ENCODE results near the gene TIGD3. TPM values are rescaled to one million over a fixed set of nuclear protein-coding genes. Genes with fewer than 3 reads are reported as not detected.

Gene TIGD3
- total RNA-seq, 1 experiment from 2014 or later: 0.11 TPM

DNA sequence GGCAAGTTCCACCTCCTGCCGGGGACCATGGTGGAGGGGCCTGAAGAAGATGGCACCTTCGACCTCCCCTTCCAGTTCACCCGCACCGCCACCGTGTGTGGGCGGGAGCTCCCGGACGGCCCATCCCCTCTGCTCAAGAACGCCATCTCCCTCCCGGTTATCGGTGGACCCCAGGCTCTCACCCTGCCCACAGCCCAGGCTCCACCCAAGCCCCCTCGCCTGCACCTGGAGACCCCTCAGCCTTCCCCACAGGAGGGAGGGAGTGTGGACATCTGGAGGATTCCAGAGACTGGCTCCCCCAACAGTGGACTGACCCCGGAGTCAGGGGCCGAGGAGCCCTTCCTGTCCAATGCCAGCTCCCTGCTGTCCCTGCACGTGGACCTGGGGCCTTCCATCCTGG lies 33.5 kb upstream of the TIGD3 start:
- DNase-seq: no peak

DNA sequence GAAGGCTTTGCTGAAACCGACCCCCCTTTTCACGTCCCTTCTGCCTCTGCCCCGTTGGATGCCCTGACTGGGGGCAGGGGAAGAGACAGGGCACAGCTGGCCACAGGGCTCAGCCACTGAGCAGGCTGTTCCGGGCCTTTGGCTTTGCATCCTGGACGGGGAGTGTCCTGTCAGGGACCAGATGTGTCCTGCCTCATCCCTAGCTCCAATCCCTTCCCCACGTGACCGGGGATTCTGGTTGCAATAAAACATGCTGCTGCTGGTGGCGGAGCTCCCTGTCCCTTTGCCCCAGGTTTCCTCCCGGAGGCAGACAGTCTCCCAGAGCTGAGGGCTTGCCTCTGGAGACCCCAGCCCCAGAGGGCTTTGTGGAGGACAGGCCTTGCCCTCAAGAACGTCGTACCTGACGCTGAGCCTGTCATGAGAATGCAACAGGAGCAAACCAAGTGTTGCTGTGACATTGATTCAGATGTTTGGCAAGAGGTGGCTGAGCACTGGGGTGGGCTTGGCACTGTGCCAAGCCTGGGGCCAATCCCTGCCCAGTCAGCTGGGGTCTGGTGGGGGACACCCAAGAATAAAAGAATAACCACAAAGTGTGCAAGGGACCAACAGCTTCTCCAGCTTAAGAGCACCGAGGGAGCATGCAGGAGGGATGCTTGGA lies 32.6 kb upstream of the TIGD3 start:
- Histone ChIP-seq H3K9me2 (replicated peaks; ENCODE audit: insufficient read depth, low read length) (no peaks in the 10 kb centered on the region), H3K4me2 (ENCODE audit: low read depth, low read length, poor library complexity, severe bottlenecking) (no peak overlapping the region), H3K27ac (ENCODE audit: low read length) (no peak overlapping the region), H2AFZ (ENCODE audit: low read length) (no peak overlapping the region), H3K9me3 (ENCODE audit: low read length) (no peaks in the 10 kb centered on the region), H3K27me3 (ENCODE audit: low read length) (no peaks in the 10 kb centered on the region), H3K79me2 (ENCODE audit: low read length) (no peaks in the 10 kb centered on the region), H3K4me1 (ENCODE audit: low read length) (peaks cover 5% of the 10 kb centered on the region), H4K20me1 (ENCODE audit: insufficient read depth, low read depth, low read length) (peaks cover 1% of the 10 kb centered on the region; the same call in 1 of the 2 replicates), H3K9ac (ENCODE audit: low read length) (no peak overlapping the region), H3K4me3 (ENCODE audit: low read length) (no peak overlapping the region), H3K36me3 (ENCODE audit: insufficient read depth, low read length) (no peaks in the 10 kb centered on the region)
- peak; percentile 40 for DNase-seq

More for the DNA sequence above, 33.5 kb upstream of the TIGD3 start:
- Histone ChIP-seq H3K36me3 (ENCODE audit: insufficient read depth, low read length) (no peaks in the 10 kb centered on the region), H3K9me2 (replicated peaks; ENCODE audit: insufficient read depth, low read length) (no peaks in the 10 kb centered on the region), H3K9ac (ENCODE audit: low read length) (no peak overlapping the region), H3K27ac (ENCODE audit: low read length) (no peak overlapping the region), H3K4me2 (ENCODE audit: low read depth, low read length, poor library complexity, severe bottlenecking) (no peak overlapping the region), H3K27me3 (ENCODE audit: low read length) (no peaks in the 10 kb centered on the region), H3K79me2 (ENCODE audit: low read length) (no peaks in the 10 kb centered on the region), H3K4me3 (ENCODE audit: low read length) (no peak overlapping the region), H3K9me3 (ENCODE audit: low read length) (no peaks in the 10 kb centered on the region), H3K4me1 (ENCODE audit: low read length) (peaks cover 5% of the 10 kb centered on the region), H2AFZ (ENCODE audit: low read length) (no peak overlapping the region), H4K20me1 (ENCODE audit: insufficient read depth, low read depth, low read length) (peaks cover 10% of the 10 kb centered on the region; the same call in 1 of the 2 replicates)

DNA sequence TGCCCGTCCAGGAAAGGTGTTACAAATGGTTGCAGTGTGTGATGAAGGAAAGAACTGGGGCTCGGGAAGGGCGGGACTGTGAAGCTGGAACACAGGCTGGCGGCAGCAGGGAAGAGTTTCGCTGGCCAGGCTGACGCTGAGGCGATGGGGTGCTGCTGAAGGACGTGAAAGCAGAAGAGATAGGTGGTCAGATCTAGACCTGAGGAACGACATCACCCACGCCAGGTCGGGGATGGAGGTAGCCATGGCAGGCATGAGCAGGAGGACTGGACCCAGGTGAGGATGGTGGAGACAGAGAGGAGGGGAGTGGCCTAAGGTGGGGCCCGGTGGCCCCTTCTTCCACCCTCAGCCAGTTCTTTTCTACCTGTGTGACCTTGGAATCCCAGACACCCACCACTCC lies 30.7 kb upstream of the TIGD3 start:
- Histone ChIP-seq H3K9me2 (replicated peaks; ENCODE audit: insufficient read depth, low read length) (no peaks in the 10 kb centered on the region), H3K9ac (ENCODE audit: low read length) (no peak overlapping the region), H3K4me1 (ENCODE audit: low read length) (no peaks in the 10 kb centered on the region), H4K20me1 (ENCODE audit: insufficient read depth, low read depth, low read length) (no peaks in the 10 kb centered on the region), H3K9me3 (ENCODE audit: low read length) (no peaks in the 10 kb centered on the region), H2AFZ (ENCODE audit: low read length) (no peak overlapping the region), H3K36me3 (ENCODE audit: insufficient read depth, low read length) (no peaks in the 10 kb centered on the region), H3K27ac (ENCODE audit: low read length) (no peak overlapping the region), H3K79me2 (ENCODE audit: low read length) (no peaks in the 10 kb centered on the region), H3K4me3 (ENCODE audit: low read length) (no peak overlapping the region), H3K27me3 (ENCODE audit: low read length) (no peaks in the 10 kb centered on the region), H3K4me2 (ENCODE audit: low read depth, low read length, poor library complexity, severe bottlenecking) (no peak overlapping the region)
- DNase-seq: peak; percentile 37

DNA sequence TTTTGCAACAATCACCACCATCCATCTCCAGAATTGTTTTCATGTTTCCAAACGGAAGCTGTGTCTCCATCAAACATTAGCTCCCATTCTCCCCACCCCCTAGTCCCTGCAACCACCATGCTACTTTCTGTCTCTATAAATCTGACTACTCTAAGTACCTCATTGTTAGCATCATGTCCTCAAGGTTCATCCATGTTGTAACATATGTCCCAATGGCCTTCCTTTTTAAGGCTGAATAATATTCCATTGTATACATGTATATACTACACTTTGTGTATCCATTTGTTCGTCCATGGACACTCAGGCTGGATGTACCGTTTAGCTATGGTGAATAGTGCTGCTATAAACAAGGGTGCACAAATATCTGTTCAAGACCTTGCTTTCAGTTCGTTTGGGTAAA lies 29.1 kb upstream of the TIGD3 start:
- H3K9me2 ChIP-seq (replicated peaks; ENCODE audit: insufficient read depth, low read length): no peaks in the 10 kb centered on the region
- H3K4me3 ChIP-seq (ENCODE audit: low read length): no peak overlapping the region
- no peaks in the 10 kb centered on the region for H3K27me3 ChIP-seq (ENCODE audit: low read length)
- DNase-seq: no peak
- H3K4me1 ChIP-seq (ENCODE audit: low read length): peaks cover 16% of the 10 kb centered on the region
- H3K36me3 ChIP-seq (ENCODE audit: insufficient read depth, low read length): no peaks in the 10 kb centered on the region
- H2AFZ ChIP-seq (ENCODE audit: low read length): no peak overlapping the region
- H3K9ac ChIP-seq (ENCODE audit: low read length): no peak overlapping the region
- no peak overlapping the region for H3K27ac ChIP-seq (ENCODE audit: low read length)
- no peaks in the 10 kb centered on the region for H3K9me3 ChIP-seq (ENCODE audit: low read length)
- no peaks in the 10 kb centered on the region for H3K79me2 ChIP-seq (ENCODE audit: low read length)
- no peaks in the 10 kb centered on the region for H4K20me1 ChIP-seq (ENCODE audit: insufficient read depth, low read depth, low read length)
- H3K4me2 ChIP-seq (ENCODE audit: low read depth, low read length, poor library complexity, severe bottlenecking): no peak overlapping the region

DNA sequence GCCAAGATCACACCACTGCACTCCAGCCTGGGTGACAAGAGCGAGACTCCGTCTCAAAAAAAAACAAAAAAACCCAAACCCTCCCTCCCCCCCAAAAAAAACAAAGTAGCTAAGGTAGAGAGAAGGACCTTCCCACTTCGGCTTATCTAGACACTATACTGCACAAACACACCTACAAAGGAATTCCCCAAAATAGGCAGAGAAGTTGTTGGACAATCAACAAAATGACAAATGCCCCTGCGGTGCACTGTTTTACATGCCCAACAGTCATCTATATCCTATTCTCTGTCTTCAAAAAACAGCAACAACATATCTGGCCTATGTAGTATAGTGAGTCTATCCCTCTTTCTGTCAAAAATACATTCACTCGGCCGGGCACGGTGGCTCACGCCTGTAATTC lies 27.5 kb upstream of the TIGD3 start:
- no peak overlapping the region for H3K9ac ChIP-seq (ENCODE audit: low read length)
- H3K27me3 ChIP-seq (ENCODE audit: low read length): no peaks in the 10 kb centered on the region
- H3K4me2 ChIP-seq (ENCODE audit: low read depth, low read length, poor library complexity, severe bottlenecking): no peak overlapping the region
- H3K27ac ChIP-seq (ENCODE audit: low read length): no peak overlapping the region
- peaks cover 16% of the 10 kb centered on the region for H3K4me1 ChIP-seq (ENCODE audit: low read length)
- no peak for DNase-seq
- H3K9me3 ChIP-seq (ENCODE audit: low read length): no peaks in the 10 kb centered on the region
- H3K4me3 ChIP-seq (ENCODE audit: low read length): no peak overlapping the region
- no peaks in the 10 kb centered on the region for H3K79me2 ChIP-seq (ENCODE audit: low read length)
- no peak overlapping the region for H2AFZ ChIP-seq (ENCODE audit: low read length)
- no peaks in the 10 kb centered on the region for H4K20me1 ChIP-seq (ENCODE audit: insufficient read depth, low read depth, low read length)
- H3K9me2 ChIP-seq (replicated peaks; ENCODE audit: insufficient read depth, low read length): no peaks in the 10 kb centered on the region
- H3K36me3 ChIP-seq (ENCODE audit: insufficient read depth, low read length): no peaks in the 10 kb centered on the region

DNA sequence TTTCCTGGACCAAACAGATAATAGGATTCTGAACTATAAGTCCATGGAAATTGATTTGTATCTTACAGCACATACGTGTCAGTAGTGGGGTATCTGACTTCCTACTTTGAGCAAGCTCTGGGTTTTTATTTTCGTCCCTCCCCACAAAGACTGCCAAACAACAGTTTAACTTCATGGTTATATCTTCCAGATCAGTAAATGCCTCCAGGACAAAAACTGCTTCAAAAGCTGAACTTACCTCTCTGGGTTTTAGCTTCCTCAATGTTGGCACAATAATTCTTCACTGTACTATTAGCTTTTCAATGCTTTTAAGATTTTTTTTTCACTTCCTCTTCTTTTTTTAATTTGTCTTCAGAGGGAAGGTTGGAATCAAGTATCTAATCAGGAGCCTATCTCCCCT lies 25.1 kb upstream of the TIGD3 start:
- H3K9me3 ChIP-seq (ENCODE audit: low read length): no peaks in the 10 kb centered on the region
- H3K27ac ChIP-seq (ENCODE audit: low read length): peak overlapping the region; percentile 86
- H3K9ac ChIP-seq (ENCODE audit: low read length): peak overlapping the region; percentile 68
- no peaks in the 10 kb centered on the region for H3K27me3 ChIP-seq (ENCODE audit: low read length)
- H3K4me3 ChIP-seq (ENCODE audit: low read length): peak overlapping the region; percentile 57
- no peak for DNase-seq
- H4K20me1 ChIP-seq (ENCODE audit: insufficient read depth, low read depth, low read length): no peaks in the 10 kb centered on the region
- H2AFZ ChIP-seq (ENCODE audit: low read length): peak overlapping the region; percentile 85
- peaks cover 16% of the 10 kb centered on the region for H3K4me1 ChIP-seq (ENCODE audit: low read length)
- H3K79me2 ChIP-seq (ENCODE audit: low read length): peaks cover 8% of the 10 kb centered on the region
- peak overlapping the region; percentile 62 for H3K4me2 ChIP-seq (ENCODE audit: low read depth, low read length, poor library complexity, severe bottlenecking)
- no peaks in the 10 kb centered on the region for H3K36me3 ChIP-seq (ENCODE audit: insufficient read depth, low read length)
- H3K9me2 ChIP-seq (replicated peaks; ENCODE audit: insufficient read depth, low read length): no peaks in the 10 kb centered on the region

DNA sequence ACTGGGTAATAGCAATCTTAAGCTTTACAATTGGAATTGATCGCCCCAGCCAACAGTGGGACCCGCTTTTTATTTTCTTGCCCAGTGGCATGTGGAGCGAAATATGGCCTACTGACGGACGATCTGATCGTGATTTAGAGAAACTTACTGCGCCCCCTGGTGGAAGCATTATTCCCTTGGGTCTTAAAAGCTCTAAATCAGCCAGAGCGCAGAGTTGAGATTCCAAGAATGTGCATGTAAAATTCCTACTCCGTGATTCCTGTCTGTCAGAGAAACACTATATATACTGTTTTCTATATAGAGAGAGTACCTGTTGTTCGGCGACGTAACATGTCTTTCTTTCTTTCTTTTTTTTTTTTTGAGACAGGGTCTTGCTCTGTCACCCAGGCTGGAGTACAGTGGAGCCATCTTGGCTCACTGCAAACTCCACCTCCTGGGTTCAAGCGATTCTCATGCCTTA lies 24.6 kb upstream of the TIGD3 start:
- Histone ChIP-seq H3K4me2 (ENCODE audit: low read depth, low read length, poor library complexity, severe bottlenecking) (peak overlapping the region; percentile 62), H3K27ac (ENCODE audit: low read length) (peak overlapping the region; percentile 86), H3K4me1 (ENCODE audit: low read length) (peaks cover 20% of the 10 kb centered on the region), H3K36me3 (ENCODE audit: insufficient read depth, low read length) (no peaks in the 10 kb centered on the region), H3K9ac (ENCODE audit: low read length) (peak overlapping the region; percentile 68), H4K20me1 (ENCODE audit: insufficient read depth, low read depth, low read length) (no peaks in the 10 kb centered on the region), H3K9me2 (replicated peaks; ENCODE audit: insufficient read depth, low read length) (no peaks in the 10 kb centered on the region), H3K27me3 (ENCODE audit: low read length) (no peaks in the 10 kb centered on the region), H3K9me3 (ENCODE audit: low read length) (no peaks in the 10 kb centered on the region), H3K4me3 (ENCODE audit: low read length) (peak overlapping the region; percentile 57), H3K79me2 (ENCODE audit: low read length) (peaks cover 13% of the 10 kb centered on the region), H2AFZ (ENCODE audit: low read length) (peak overlapping the region; percentile 85)
- peak; percentile 98 for DNase-seq

DNA sequence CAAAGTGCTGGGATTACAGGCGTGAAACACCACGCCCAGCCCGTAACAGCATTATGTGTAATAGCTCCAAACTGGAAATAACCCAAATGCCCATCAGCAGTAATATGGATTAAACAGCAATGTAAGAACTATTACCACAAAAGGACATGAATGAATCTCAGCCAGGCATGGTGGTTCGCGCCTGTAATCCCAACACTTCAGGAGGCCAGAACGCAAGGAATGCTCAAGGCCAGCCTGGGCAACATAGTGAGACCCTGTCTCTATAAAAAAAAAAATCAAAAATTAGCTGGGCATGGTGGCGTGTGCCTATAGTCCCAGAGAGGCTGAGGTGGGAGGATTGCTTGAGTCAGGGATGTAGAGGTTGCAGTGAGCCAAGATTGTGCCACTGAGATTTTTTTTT lies 24.0 kb upstream of the TIGD3 start:
- Histone ChIP-seq H3K4me2 (ENCODE audit: low read depth, low read length, poor library complexity, severe bottlenecking) (peak overlapping the region; percentile 62), H3K9ac (ENCODE audit: low read length) (no peak overlapping the region), H3K9me2 (replicated peaks; ENCODE audit: insufficient read depth, low read length) (no peaks in the 10 kb centered on the region), H3K36me3 (ENCODE audit: insufficient read depth, low read length) (no peaks in the 10 kb centered on the region), H3K4me1 (ENCODE audit: low read length) (peaks cover 26% of the 10 kb centered on the region), H3K27ac (ENCODE audit: low read length) (no peak overlapping the region), H3K4me3 (ENCODE audit: low read length) (no peak overlapping the region), H3K9me3 (ENCODE audit: low read length) (no peaks in the 10 kb centered on the region), H2AFZ (ENCODE audit: low read length) (peak overlapping the region; percentile 85), H3K27me3 (ENCODE audit: low read length) (no peaks in the 10 kb centered on the region), H3K79me2 (ENCODE audit: low read length) (peaks cover 19% of the 10 kb centered on the region), H4K20me1 (ENCODE audit: insufficient read depth, low read depth, low read length) (no peaks in the 10 kb centered on the region)
- DNase-seq: no peak

Data from Karpas-422 (cell line).